KMS-11 (cell line): ENCODE results near the gene NAV2.

Experiments used
- H2AFZ ChIP-seq: fragments of 200-600 bp; sonication (generic); 2 replicates; pipeline ENCODE4 v1.6.1; 2016; ENCODE audit warnings: antibody characterized with exemption, mixed run types, low read depth
- H3K27ac ChIP-seq: fragments of 200-600 bp; sonication (generic); 2 replicates; pipeline ENCODE4 v1.6.1; 2016; ENCODE audit warnings: mild to moderate bottlenecking, mixed run types
- H3K27me3 ChIP-seq: fragments of 200-600 bp; sonication (generic); 2 replicates; pipeline ENCODE4 v1.6.1; 2017; ENCODE audit warnings: mild to moderate bottlenecking, low read depth, mixed run types, moderate library complexity; ENCODE audit not compliant: insufficient read depth
- H3K36me3 ChIP-seq: fragments of 200-600 bp; sonication (generic); 2 replicates; pipeline ENCODE4 v1.6.1; 2017; ENCODE audit warnings: mild to moderate bottlenecking, mixed run types; ENCODE audit not compliant: insufficient read depth
- H3K4me1 ChIP-seq: fragments of 200-600 bp; sonication (generic); 2 replicates; pipeline ENCODE4 v1.6.1; 2016; ENCODE audit warnings: mild to moderate bottlenecking, low read depth, mixed run types; ENCODE audit not compliant: poor library complexity, severe bottlenecking
- H3K4me2 ChIP-seq: fragments of 200-600 bp; sonication (generic); 2 replicates; pipeline ENCODE4 v1.7.0; 2016; ENCODE audit warnings: mild to moderate bottlenecking, mixed run types
- H3K4me3 ChIP-seq: fragments of 200-600 bp; sonication (generic); IDR thresholded peaks from 2 replicates; pipeline ENCODE4 v1.6.1; 2017; ENCODE audit warnings: low read depth, low read length, mixed read lengths; ENCODE audit not compliant: insufficient read depth
- H3K79me2 ChIP-seq: fragments of 200-600 bp; sonication (generic); 2 replicates; pipeline ENCODE4 v1.6.1; 2016; ENCODE audit warnings: low read depth, mixed run types; ENCODE audit not compliant: insufficient read depth
- H3K9ac ChIP-seq: fragments of 200-600 bp; sonication (generic); 2 replicates; pipeline ENCODE4 v1.6.1; 2016; ENCODE audit warnings: mild to moderate bottlenecking, mixed run types
- H4K20me1 ChIP-seq: fragments of 200-600 bp; sonication (generic); 2 replicates; pipeline ENCODE4 v1.6.1; 2016; ENCODE audit warnings: mild to moderate bottlenecking, mixed run types; ENCODE audit not compliant: insufficient read depth
- TF ChIP-seq, protein P1 (sequence below): fragments of 200-600 bp; sonication (generic); conservative IDR thresholded peaks from 2 replicates; pipeline ENCODE4 v1.6.1; 2017; ENCODE audit warnings: low read depth, mild to moderate bottlenecking, antibody characterized with exemption, low read length, moderate library complexity, mixed read lengths

Gene NAV2

DNA sequence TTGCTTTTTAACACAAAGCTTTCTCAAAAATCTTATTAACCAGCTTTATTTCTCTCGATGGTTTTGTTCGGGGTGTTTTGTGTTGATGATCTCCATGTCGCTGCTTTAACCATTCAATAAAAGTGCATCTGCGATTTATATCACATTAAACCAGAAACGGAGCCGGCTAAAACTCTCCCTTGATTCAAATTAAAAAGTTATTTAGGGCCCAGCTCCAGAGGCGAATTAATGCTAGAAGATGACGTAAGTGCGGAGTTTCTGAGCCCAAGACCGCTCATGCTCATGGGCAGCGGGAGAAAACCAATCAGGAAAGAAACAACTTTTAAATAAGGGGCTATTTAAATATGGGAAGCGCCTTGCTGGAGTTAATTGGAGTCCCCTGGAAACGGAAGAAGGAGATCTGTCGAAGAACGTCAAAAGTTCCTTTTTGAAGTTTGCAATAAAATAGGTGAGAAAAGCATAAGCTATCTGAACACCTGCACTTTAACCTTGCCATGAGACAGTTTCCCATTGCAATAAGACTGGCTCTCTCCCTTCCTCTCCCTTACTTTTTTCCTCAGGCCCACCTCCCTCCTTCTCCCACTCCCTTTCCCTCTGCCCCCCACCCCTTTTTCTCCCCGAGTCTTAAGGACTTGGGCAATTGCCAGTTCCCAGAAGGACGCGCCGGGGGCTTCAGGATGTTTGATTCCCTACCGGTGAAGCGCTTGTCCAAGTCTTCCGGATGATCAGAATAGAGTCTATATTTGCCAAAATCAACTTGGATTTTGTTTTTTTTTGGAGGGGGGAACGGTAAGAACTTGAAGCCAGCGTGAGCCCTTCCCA lies 449.5 kb downstream of the NAV2 start:
- TF ChIP-seq, protein P1, sequence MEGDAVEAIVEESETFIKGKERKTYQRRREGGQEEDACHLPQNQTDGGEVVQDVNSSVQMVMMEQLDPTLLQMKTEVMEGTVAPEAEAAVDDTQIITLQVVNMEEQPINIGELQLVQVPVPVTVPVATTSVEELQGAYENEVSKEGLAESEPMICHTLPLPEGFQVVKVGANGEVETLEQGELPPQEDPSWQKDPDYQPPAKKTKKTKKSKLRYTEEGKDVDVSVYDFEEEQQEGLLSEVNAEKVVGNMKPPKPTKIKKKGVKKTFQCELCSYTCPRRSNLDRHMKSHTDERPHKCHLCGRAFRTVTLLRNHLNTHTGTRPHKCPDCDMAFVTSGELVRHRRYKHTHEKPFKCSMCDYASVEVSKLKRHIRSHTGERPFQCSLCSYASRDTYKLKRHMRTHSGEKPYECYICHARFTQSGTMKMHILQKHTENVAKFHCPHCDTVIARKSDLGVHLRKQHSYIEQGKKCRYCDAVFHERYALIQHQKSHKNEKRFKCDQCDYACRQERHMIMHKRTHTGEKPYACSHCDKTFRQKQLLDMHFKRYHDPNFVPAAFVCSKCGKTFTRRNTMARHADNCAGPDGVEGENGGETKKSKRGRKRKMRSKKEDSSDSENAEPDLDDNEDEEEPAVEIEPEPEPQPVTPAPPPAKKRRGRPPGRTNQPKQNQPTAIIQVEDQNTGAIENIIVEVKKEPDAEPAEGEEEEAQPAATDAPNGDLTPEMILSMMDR, result no peak
- Histone ChIP-seq H3K27ac (no peak overlapping the region), H3K27me3 (peaks cover 9% of the 10 kb centered on the region; the same call in 1 of the 2 replicates), H3K79me2 (no peaks in the 10 kb centered on the region), H3K4me3 (no peak overlapping the region), H2AFZ (no peak overlapping the region), H3K4me1 (no peaks in the 10 kb centered on the region), H3K4me2 (no peak overlapping the region), H3K9ac (no peak overlapping the region), H3K36me3 (no peaks in the 10 kb centered on the region), H4K20me1 (no peaks in the 10 kb centered on the region)

DNA sequence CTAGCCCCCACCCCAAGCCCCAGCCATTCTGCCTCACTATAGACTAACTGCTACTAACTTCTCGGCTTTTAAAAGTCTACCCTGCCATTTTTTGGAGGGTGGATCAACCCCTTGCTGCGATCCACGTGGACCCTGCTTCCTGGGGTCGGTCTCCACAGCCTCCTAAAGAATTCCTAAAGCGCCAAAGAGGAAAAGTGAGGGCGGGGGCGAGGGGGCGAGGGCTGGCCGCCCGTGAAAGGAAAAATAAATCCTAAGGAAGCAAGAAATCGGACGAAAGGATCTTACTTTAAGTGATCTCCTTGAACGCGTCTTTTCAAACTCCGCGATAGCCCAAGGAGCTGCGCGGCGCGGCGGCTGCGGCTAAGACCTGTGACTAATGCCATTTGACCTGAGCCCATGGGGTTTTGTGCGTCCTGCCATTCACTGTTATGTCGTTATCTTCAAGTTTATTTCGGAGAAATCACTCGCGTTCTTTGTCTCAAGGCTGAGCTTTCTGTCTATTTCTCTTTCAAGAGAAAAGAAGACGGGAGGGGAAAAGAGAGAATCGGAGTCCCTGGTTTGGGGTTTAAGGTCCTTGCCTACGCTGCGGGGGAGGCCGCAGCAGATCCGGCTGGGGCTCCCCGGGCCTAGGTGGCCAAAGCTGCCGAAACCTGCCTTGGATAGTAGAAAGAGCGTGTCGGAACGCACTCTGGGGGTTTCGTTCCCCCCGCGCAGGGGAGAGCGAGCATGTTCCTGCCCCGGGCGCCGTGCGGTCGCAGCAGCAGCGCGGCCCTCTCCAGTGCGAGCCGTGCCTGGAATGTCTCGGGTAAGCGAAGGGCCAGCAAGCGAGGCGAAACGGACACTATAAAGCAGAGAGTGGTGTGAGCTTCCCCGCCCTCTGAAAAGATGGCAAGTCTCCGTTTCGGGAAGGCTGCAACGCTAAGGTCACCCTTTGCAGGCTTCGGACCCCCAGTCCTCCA lies 450.5 kb downstream of the NAV2 start:
- H3K79me2 ChIP-seq, result no peaks in the 10 kb centered on the region
- TF ChIP-seq, protein P1, result no peak
- no peak overlapping the region for H3K4me2 ChIP-seq
- H3K4me3 ChIP-seq, result no peak overlapping the region
- no peaks in the 10 kb centered on the region for H3K4me1 ChIP-seq
- no peaks in the 10 kb centered on the region for H3K36me3 ChIP-seq
- no peak overlapping the region for H3K27ac ChIP-seq
- peaks cover 9% of the 10 kb centered on the region; the same call in 1 of the 2 replicates for H3K27me3 ChIP-seq
- no peaks in the 10 kb centered on the region for H4K20me1 ChIP-seq
- H2AFZ ChIP-seq, result no peak overlapping the region
- no peak overlapping the region for H3K9ac ChIP-seq

DNA sequence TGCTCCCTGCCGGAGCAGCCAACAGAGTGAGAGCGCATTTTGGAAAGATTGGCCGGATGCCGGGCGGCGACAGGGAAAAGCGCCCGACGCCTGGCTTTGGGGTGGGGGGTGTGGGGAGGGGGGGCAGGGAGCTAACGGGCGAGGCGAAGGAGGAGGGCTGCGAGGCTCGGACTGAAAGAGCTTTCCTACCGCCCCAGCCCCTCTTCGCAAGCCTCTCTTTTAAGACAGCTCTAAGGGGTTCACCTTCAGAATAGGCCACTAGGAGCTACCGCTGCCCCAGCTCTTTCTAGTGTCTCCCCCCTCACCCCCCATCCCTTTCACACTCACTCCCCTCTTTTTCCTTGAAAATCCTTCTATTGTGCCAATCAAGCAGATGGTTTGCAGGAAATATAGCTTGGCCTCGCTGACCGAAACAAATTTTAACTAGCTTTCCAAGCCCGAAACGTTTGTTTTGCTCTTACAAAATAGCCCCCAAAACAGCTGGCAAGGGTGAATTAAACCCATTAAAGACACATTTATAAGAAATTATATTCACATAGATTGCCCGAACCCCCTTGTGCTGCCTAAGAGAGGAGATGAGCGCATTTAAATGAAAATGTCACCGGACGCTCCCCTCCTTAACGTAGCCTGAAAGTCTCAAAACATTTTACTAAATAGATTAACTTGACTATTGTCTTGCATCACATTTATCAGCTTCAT lies 451.3 kb downstream of the NAV2 start:
- Histone ChIP-seq H3K4me1 (no peaks in the 10 kb centered on the region), H3K4me3 (no peak overlapping the region), H3K36me3 (no peaks in the 10 kb centered on the region), H3K27ac (no peak overlapping the region), H2AFZ (no peak overlapping the region), H3K9ac (no peak overlapping the region), H4K20me1 (no peaks in the 10 kb centered on the region), H3K79me2 (no peaks in the 10 kb centered on the region), H3K4me2 (no peak overlapping the region), H3K27me3 (peaks cover 9% of the 10 kb centered on the region; the same call in 1 of the 2 replicates)
- TF ChIP-seq, protein P1, result no peak
